Ovary (tissue), 9 donors: Measurements from ENCODE around the gene RAB27A. TPM values are rescaled to one million over a fixed set of nuclear protein-coding genes. Genes with fewer than 3 reads are reported as not detected.
"Not testable (repeated sequence)": the region's sequence is repeated elsewhere in the genome, so short reads cannot be mapped to it uniquely, and the experiment has no call there.

ENCODE experiments used
- DNase-seq, 5 donors: peaks; one replicate each; pipeline ENCODE4 v3.0.0-alpha.2; 2019 to 2020
- H3K27ac ChIP-seq, 2 donors: fragments of 200-600 bp; one replicate each; pipeline versions ENCODE4 v1.5.1 to v1.8.0; 2019 to 2022
- H3K27me3 ChIP-seq: fragments of 200-600 bp; one replicate; pipeline ENCODE4 v1.8.0; 2022
- H3K36me3 ChIP-seq: fragments of 200-600 bp; sonication (generic); one replicate; pipeline ENCODE4 v1.5.1; 2019
- H3K4me1 ChIP-seq: one replicate; pipeline ENCODE4 v1.8.1; 2013; ENCODE audit warnings: mild to moderate bottlenecking, moderate library complexity; ENCODE audit not compliant: insufficient read depth
- H3K4me3 ChIP-seq: fragments of 200-600 bp; sonication (generic); one replicate; pipeline ENCODE4 v1.5.1; 2017
- H3K9me3 ChIP-seq, 2 donors: fragments of 200-600 bp in 1 of 2; sonication (generic) in 1 of 2; one replicate each; pipeline versions ENCODE4 v1.5.1 to v1.8.1; 2013 to 2019; ENCODE audit warnings: mild to moderate bottlenecking in 1 of 2, moderate library complexity in 1 of 2
- EP300 ChIP-seq: sonication (generic); formaldehyde crosslinking; IDR thresholded peaks from one replicate; pipeline ENCODE4 v1.6.1; 2017; ENCODE audit warnings: antibody characterized with exemption
- POLR2A ChIP-seq: fragments of 450-650 bp; IDR thresholded peaks from one replicate; pipeline ENCODE4 v1.6.1; 2017; ENCODE audit warnings: antibody characterized with exemption, mild to moderate bottlenecking, moderate library complexity
- WGBS, 3 donors: extraction: QIAGEN DNeasy Blood & Tissue Kit in 1 of 3; methylation state at CpG; one replicate each; pipeline versions ENCODE4 v1.1.5 to v1.1.7; 2013 to 2017; 5-methylcytosine and 5-hydroxymethylcytosine counted together
- intact Hi-C, 4 donors: fragments of 100-400 bp; cut with DNase I; formaldehyde crosslinking; loops; one replicate each; pipeline versions ENCODE4 v1.11.0 to v1.15.1; 2022 to 2023
- polyA plus RNA-seq, 2 donors: library from polyadenylated mRNA; stranded (reverse); fragments of 200-250 nt in 1 of 2; fragments of 350-450 nt in 1 of 2; fragmentation: Illumina TruSeq in 1 of 2; extraction: RNeasy Lipid Tissue Mini Kit (QIAGEN cat#74804) in 1 of 2; gene quantifications; one replicate each; pipeline ENCODE4 v1.2.3, GENCODE V29; 2013 to 2014
- total RNA-seq, 7 donors: library from RNA; depleted of rRNA in 2 of 7; stranded (reverse); fragments of >200 nt in 2 of 7; fragmentation: NEBNext Ultra II Directional in 3 of 7; extraction: Animal tissue kit (Norgen Biotek cat#: 25700) in 3 of 7; gene quantifications; one replicate each; pipeline versions ENCODE4 v1.1.0 to v1.2.4, GENCODE V29; 2016 to 2023
- TF ChIP-seq, protein P1 (sequence below), 3 donors: fragments of 450-650 bp in 2 of 3; fragments of 200-600 bp in 1 of 3; IDR thresholded peaks; one replicate each; pipeline versions ENCODE4 v1.5.1 to v1.8.0; 2016 to 2022; ENCODE audit warnings: antibody characterized with exemption in 3 of 3, mild to moderate bottlenecking in 1 of 3
- donor health status: DM: no; HTN: no; CAD: no; lungs with moderate emphysema.
- donor health status: DM: no; HTN: no; CAD: no.
- donor health status: Bipolar disorder and iron deficiency.
- donor health status: DM: yes; HTN: yes; CAD: no.
- donor health status: DM: no; HTN: no; CAD: no.
- donor health status: DM: yes; HTN: yes; CAD: no.

The RAB27A gene
- total and polyA plus RNA-seq, 9 donors: 5.8 to 38.0 (median 12.1) TPM

DNA sequence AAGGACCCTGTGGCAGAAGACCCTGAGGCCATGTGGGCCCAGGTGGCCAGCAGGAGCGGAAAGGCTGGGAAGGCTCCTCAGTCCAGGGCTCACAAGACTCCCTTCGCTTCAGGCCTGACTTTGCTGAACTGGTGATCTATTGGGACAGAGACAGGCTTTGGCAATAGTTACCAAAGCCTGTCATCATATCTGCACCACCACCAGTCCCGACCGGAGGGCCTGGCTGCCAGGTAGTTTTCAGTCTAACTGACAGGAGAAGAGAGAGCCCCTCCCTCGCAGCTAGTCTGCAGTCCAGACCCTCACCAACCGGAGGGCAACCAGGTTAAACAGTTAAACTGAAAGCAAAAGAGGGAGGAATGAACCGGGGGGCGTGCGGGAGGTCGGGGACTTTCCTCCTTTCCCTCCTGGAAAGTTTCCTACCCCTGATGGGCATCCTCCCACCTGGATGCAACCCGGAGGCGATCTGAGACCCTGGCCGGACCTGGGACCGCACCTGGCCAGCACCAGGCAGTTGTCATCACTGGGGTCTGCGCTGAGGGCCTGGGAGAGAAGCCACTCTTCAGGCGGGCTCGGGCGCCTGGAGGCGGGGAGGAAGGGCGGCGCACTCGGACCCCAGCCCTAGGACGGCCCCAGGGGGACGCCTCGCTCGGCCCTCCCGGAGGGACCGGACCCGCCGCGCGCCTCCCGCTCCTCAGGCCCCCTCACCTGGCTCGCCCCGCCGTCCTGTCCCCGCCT, 435 bp downstream of the RAB27A start:
- Histone ChIP-seq H3K27me3 (no peaks in the 10 kb centered on the region), H3K9me3 (no peaks in the 10 kb centered on the region), H3K4me1 (peaks cover 3% of the 10 kb centered on the region), H3K4me3 (peak overlapping the region; percentile 86), H3K36me3 (no peaks in the 10 kb centered on the region), H3K27ac (peak overlapping the region; percentile 42 to 80)
- whole genome bisulfite sequencing, 3 donors: 1 to 4% (median 2%) methylated on average over 32 to 37 of the region's 37 CpGs
- DNase-seq: peak in 3 of 5 donors; percentile 11 to 36 (median 35)
- intact Hi-C loops: loop anchor here in 2 of 4 donors (5.0 to 10.0 kb wide), 2 partner anchors 64 to 77 kb away; no protein-coding TSS in a partner anchor
- TF ChIP-seq POLR2A (no peak), EP300 (no peak)
- TF ChIP-seq, protein P1, sequence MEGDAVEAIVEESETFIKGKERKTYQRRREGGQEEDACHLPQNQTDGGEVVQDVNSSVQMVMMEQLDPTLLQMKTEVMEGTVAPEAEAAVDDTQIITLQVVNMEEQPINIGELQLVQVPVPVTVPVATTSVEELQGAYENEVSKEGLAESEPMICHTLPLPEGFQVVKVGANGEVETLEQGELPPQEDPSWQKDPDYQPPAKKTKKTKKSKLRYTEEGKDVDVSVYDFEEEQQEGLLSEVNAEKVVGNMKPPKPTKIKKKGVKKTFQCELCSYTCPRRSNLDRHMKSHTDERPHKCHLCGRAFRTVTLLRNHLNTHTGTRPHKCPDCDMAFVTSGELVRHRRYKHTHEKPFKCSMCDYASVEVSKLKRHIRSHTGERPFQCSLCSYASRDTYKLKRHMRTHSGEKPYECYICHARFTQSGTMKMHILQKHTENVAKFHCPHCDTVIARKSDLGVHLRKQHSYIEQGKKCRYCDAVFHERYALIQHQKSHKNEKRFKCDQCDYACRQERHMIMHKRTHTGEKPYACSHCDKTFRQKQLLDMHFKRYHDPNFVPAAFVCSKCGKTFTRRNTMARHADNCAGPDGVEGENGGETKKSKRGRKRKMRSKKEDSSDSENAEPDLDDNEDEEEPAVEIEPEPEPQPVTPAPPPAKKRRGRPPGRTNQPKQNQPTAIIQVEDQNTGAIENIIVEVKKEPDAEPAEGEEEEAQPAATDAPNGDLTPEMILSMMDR (IDR thresholded peaks at IDR 0.05): no peak

DNA sequence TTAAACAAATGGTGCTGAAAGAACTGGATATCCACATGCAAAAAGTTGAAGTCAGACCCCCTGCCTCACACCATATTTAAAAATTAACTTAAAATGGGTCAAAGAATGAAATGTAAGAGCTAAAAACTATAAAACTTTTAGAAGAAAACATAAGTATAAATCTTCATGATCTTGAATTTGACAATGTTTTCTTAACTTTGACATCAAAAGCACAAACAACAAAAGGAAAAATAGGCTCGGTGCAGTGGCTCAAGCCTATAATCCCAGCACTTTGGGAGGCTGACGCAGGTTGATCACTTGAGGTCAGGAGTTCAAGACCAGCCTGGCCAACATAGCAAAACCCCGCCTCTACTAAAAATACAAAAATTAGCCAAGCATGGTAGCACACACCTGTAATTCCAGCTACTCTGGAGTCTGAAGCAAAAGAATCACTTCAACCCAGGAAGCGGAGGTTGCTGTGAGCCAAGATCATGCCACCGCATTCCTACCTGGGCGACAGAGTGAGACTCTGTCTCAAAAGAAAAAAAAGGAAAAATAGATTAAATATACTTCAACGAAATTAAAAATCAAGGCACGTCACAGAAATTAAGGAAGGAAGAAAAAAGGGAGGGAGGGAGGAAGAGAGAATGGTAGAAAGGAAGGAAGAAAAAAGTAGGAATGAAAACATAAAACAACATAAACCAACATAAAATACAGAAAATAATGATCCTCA, 1.5 kb downstream of the RAB27A start:
- no peaks in the 10 kb centered on the region for H3K27me3 ChIP-seq
- no peaks in the 10 kb centered on the region for H3K36me3 ChIP-seq
- H3K9me3 ChIP-seq: no peaks in the 10 kb centered on the region
- no peak overlapping the region for H3K27ac ChIP-seq
- intact Hi-C loops: loop anchor here in 2 of 4 donors (5.0 to 10.0 kb wide), 2 partner anchors 63 to 76 kb away; no protein-coding TSS in a partner anchor
- 93 to 96% (median 94%) methylated on average over 8 of the region's 8 CpGs for WGBS, 3 donors
- DNase-seq: no peak
- peaks cover 3% of the 10 kb centered on the region for H3K4me1 ChIP-seq
- H3K4me3 ChIP-seq: no peak overlapping the region
- no peak for TF ChIP-seq POLR2A
- TF ChIP-seq, protein P1 (IDR thresholded peaks at IDR 0.05): no peak
- TF ChIP-seq EP300: no peak

DNA sequence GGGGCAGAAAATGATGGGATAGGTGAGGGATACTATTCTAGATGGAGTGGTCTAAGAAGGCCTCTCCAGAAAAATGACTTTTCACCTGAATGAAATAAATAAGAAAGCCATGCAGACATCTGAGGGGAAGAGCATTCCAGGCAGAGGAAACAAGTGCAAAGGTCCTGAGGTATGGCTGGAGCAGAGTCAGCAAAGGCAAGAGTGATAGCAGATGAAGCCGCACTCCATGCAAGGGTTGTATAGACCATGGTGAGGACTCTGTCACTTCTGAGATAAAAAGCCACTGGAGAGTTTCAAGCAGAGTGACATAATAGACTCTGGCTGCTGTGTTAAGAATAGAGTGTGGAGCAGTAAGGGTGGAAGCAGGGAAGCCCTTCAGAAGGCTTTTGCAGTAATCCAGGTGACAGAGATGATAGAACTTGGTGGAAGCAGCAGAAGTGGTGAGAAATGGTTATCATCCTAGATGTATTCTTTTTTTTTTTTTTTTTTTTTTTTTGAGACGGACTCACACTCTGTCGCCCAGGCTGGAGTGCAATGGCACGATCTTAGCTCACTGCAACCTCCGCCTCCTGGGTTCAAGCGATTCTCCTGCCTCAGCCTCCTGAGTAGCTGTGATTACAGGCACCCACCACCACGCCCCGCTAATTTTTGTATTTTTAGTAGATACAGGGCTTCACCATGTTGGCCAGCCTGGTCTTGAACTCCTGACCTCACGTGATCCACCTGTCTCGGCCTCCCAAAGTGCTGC, 3.0 kb downstream of the RAB27A start:
- 93 to 98% (median 98%) methylated on average over 10 of the region's 10 CpGs for WGBS, 3 donors
- H3K4me3 ChIP-seq, H3K27me3 ChIP-seq, H3K4me1 ChIP-seq, DNase-seq, H3K9me3 ChIP-seq, H3K27ac ChIP-seq, H3K36me3 ChIP-seq: not testable (repeated sequence)
- intact Hi-C loops: loop anchor here in 2 of 4 donors (5.0 to 10.0 kb wide), 2 partner anchors 62 to 74 kb away; no protein-coding TSS in a partner anchor

DNA sequence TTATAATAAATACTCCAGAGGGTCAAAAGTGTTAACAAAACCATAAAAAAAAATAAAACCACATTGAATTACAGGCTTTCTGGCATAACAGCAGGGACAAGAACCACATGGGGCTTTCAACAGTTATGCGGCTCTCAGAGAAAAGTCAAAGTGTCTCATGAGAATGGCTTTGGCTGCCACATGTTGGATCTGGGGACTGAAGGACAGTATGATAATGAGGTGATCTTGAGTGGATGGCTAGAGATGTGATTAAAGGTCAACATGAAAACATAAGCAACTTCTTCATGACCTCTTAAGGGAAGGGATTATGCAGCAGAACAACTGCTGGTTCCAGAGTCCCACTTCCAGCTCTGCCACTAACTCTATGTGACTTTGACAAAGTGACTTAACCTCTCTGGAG, 5.2 kb downstream of the RAB27A start:
- Histone ChIP-seq H3K4me1 (peaks cover 2% of the 10 kb centered on the region), H3K9me3 (no peaks in the 10 kb centered on the region), H3K36me3 (no peaks in the 10 kb centered on the region), H3K27ac (no peak overlapping the region), H3K4me3 (no peak overlapping the region), H3K27me3 (no peaks in the 10 kb centered on the region)
- 79 to 95% (median 81%) methylated on average over 1 of the region's 1 CpG for WGBS, 3 donors
- intact Hi-C loops: loop anchor here in 1 of 4 donors (10.0 kb wide), 1 partner anchor 60 kb away; no protein-coding TSS in a partner anchor
- no peak for DNase-seq
- no peak for TF ChIP-seq EP300
- no peak for TF ChIP-seq POLR2A
- TF ChIP-seq, protein P1 (IDR thresholded peaks at IDR 0.05): no peak
